Activated naive CD4-positive, alpha-beta T cell treated with anti-CD3 and anti-CD28 coated beads for 36 hours (primary cell): ENCODE results near the gene PHLPP1. TPM values are rescaled to one million over a fixed set of nuclear protein-coding genes. Genes with fewer than 3 reads are reported as not detected.

Experiments
- CTCF ChIA-PET: fragments of 350-600 bp; sonication (Branson Sonifier 250); formaldehyde crosslinking; loops from one replicate; lab custom pipeline; 2021; ENCODE audit warnings: antibody characterized with exemption; lab: Charles Lee
- DNase-seq: peaks from one replicate; pipeline ENCODE4 v3.0.0-alpha.2; 2020
- H3K27ac Mint-ChIP-seq: one replicate; pipeline ENCODE4 v1.8.0; 2021; ENCODE audit warnings: mild to moderate bottlenecking, mixed read lengths
- H3K27me3 Mint-ChIP-seq: one replicate; pipeline ENCODE4 v1.8.0; 2021; ENCODE audit warnings: low read depth, mixed read lengths
- H3K36me3 Mint-ChIP-seq: one replicate; pipeline ENCODE4 v1.8.0; 2021; ENCODE audit warnings: low read depth, mixed read lengths
- H3K4me1 Mint-ChIP-seq: one replicate; pipeline ENCODE4 v1.8.0; 2021; ENCODE audit warnings: low read depth, mixed read lengths
- H3K4me3 Mint-ChIP-seq: one replicate; pipeline ENCODE4 v1.8.0; 2021; ENCODE audit warnings: mild to moderate bottlenecking, moderate library complexity, mixed read lengths
- H3K9me3 Mint-ChIP-seq: one replicate; pipeline ENCODE4 v1.8.0; 2021; ENCODE audit warnings: mixed read lengths
- intact Hi-C: fragments of 100-400 bp; cut with micrococcal nuclease; formaldehyde crosslinking; loops from one replicate; pipeline ENCODE4 v1.15.1; 2023
- total RNA-seq, 2 experiments: library from RNA; stranded (reverse); gene quantifications; one replicate each; pipeline ENCODE4 v1.2.3, GENCODE V29; 2021

The PHLPP1 gene
- total RNA-seq, 2 experiments from 2014 or later = 6.5 to 7.2 TPM

GRCh38 chr18:62987859-62988258, 272.5 kb downstream of the PHLPP1 start:
- intact Hi-C loops = no loop called here
- no peaks in the 10 kb centered on the region for H3K9me3 Mint-ChIP-seq
- no peak for DNase-seq
- H3K4me3 Mint-ChIP-seq = no peak overlapping the region
- H3K27ac Mint-ChIP-seq = no peak overlapping the region
- no peaks in the 10 kb centered on the region for H3K4me1 Mint-ChIP-seq
- H3K36me3 Mint-ChIP-seq = no peaks in the 10 kb centered on the region
- H3K27me3 Mint-ChIP-seq = peaks cover 2% of the 10 kb centered on the region
- CTCF ChIA-PET = no interaction called here

- intact Hi-C loops = no loop called here
Measured at GRCh38 chr18:62988471-62988870, 273.1 kb downstream of the PHLPP1 start.

GRCh38 chr18:62989195-62989594, 273.9 kb downstream of the PHLPP1 start:
- CTCF ChIA-PET = no interaction called here
- H3K27ac Mint-ChIP-seq = no peak overlapping the region

More at GRCh38 chr18:62988471-62988870, 273.1 kb downstream of the PHLPP1 start:
- DNase-seq = no peak
- no peaks in the 10 kb centered on the region for H3K4me1 Mint-ChIP-seq
- peaks cover 2% of the 10 kb centered on the region for H3K27me3 Mint-ChIP-seq
- H3K9me3 Mint-ChIP-seq = no peaks in the 10 kb centered on the region
- no peak overlapping the region for H3K4me3 Mint-ChIP-seq
- no peak overlapping the region for H3K27ac Mint-ChIP-seq
- H3K36me3 Mint-ChIP-seq = no peaks in the 10 kb centered on the region
- CTCF ChIA-PET = no interaction called here

GRCh38 chr18:62990653-62991052, 275.3 kb downstream of the PHLPP1 start:
- Mint-ChIP-seq H3K4me3 (no peak overlapping the region), H3K27me3 (peaks cover 5% of the 10 kb centered on the region), H3K27ac (no peak overlapping the region), H3K9me3 (no peaks in the 10 kb centered on the region), H3K36me3 (no peaks in the 10 kb centered on the region), H3K4me1 (no peaks in the 10 kb centered on the region)
- DNase-seq = no peak
- CTCF ChIA-PET = no interaction called here
- intact Hi-C loops = no loop called here

More at GRCh38 chr18:62989195-62989594, 273.9 kb downstream of the PHLPP1 start:
- Mint-ChIP-seq H3K4me3 (no peak overlapping the region), H3K9me3 (no peaks in the 10 kb centered on the region), H3K27me3 (peaks cover 5% of the 10 kb centered on the region), H3K4me1 (no peaks in the 10 kb centered on the region), H3K36me3 (no peaks in the 10 kb centered on the region)
- intact Hi-C loops = no loop called here
- DNase-seq = no peak

GRCh38 chr18:62991389-62991788, 276.0 kb downstream of the PHLPP1 start:
- Mint-ChIP-seq H3K27ac (no peak overlapping the region), H3K9me3 (no peaks in the 10 kb centered on the region), H3K36me3 (no peaks in the 10 kb centered on the region), H3K27me3 (peaks cover 5% of the 10 kb centered on the region), H3K4me3 (no peak overlapping the region), H3K4me1 (no peaks in the 10 kb centered on the region)
- intact Hi-C loops = no loop called here
- CTCF ChIA-PET = no interaction called here
- no peak for DNase-seq

- Mint-ChIP-seq H3K4me3 (no peak overlapping the region), H3K4me1 (no peaks in the 10 kb centered on the region), H3K27me3 (peaks cover 5% of the 10 kb centered on the region), H3K36me3 (no peaks in the 10 kb centered on the region), H3K9me3 (no peaks in the 10 kb centered on the region), H3K27ac (no peak overlapping the region)
- intact Hi-C loops = no loop called here
- CTCF ChIA-PET = no interaction called here
- no peak for DNase-seq
Measured at GRCh38 chr18:62991959-62992358, 276.6 kb downstream of the PHLPP1 start.

- Mint-ChIP-seq H3K9me3 (no peaks in the 10 kb centered on the region), H3K4me3 (no peak overlapping the region), H3K27ac (no peak overlapping the region), H3K27me3 (peaks cover 5% of the 10 kb centered on the region), H3K36me3 (no peaks in the 10 kb centered on the region), H3K4me1 (no peaks in the 10 kb centered on the region)
- DNase-seq = no peak
- intact Hi-C loops = no loop called here
- CTCF ChIA-PET = interaction anchor here (0.7 kb wide), 1 partner anchor 539 kb away, joined by 3 read pairs; no protein-coding TSS in a partner anchor
Measured at GRCh38 chr18:62992877-62993365, 277.6 kb downstream of the PHLPP1 start.

- CTCF ChIA-PET = interaction anchor here (1.7 kb wide), 1 partner anchor 14 kb away, joined by 7 read pairs; no protein-coding TSS in a partner anchor
- no peak overlapping the region for H3K27ac Mint-ChIP-seq
- DNase-seq = no peak
- H3K4me3 Mint-ChIP-seq = no peak overlapping the region
- intact Hi-C loops = no loop called here
- H3K36me3 Mint-ChIP-seq = no peaks in the 10 kb centered on the region
- no peaks in the 10 kb centered on the region for H3K9me3 Mint-ChIP-seq
- H3K27me3 Mint-ChIP-seq = peaks cover 3% of the 10 kb centered on the region
- no peaks in the 10 kb centered on the region for H3K4me1 Mint-ChIP-seq
Measured at GRCh38 chr18:62996566-62996965, 281.2 kb downstream of the PHLPP1 start.

- H3K36me3 Mint-ChIP-seq = no peaks in the 10 kb centered on the region
- H3K27ac Mint-ChIP-seq = no peak overlapping the region
- CTCF ChIA-PET = interaction anchor here (1.7 kb wide), 1 partner anchor 14 kb away, joined by 7 read pairs; no protein-coding TSS in a partner anchor
- H3K4me1 Mint-ChIP-seq = no peaks in the 10 kb centered on the region
- no peak for DNase-seq
- H3K9me3 Mint-ChIP-seq = no peaks in the 10 kb centered on the region
- intact Hi-C loops = no loop called here
- H3K4me3 Mint-ChIP-seq = no peak overlapping the region
- H3K27me3 Mint-ChIP-seq = peaks cover 3% of the 10 kb centered on the region
Measured at GRCh38 chr18:62997076-62997475, 281.7 kb downstream of the PHLPP1 start.

- Mint-ChIP-seq H3K9me3 (no peaks in the 10 kb centered on the region), H3K27ac (no peak overlapping the region), H3K27me3 (peaks cover 3% of the 10 kb centered on the region), H3K4me3 (no peak overlapping the region), H3K36me3 (no peaks in the 10 kb centered on the region), H3K4me1 (no peaks in the 10 kb centered on the region)
- DNase-seq = no peak
- intact Hi-C loops = no loop called here
- CTCF ChIA-PET = interaction anchor here (0.9 to 1.2 kb wide), 3 partner anchors 16 to 441 kb away, joined by 3 to 8 read pairs (median 4); no protein-coding TSS in a partner anchor
Measured at GRCh38 chr18:62998443-62998842, 283.1 kb downstream of the PHLPP1 start.

GRCh38 chr18:62999392-62999791, 284.1 kb downstream of the PHLPP1 start:
- no peaks in the 10 kb centered on the region for H3K27me3 Mint-ChIP-seq
- CTCF ChIA-PET = interaction anchor here (0.6 to 1.4 kb wide), 5 partner anchors 17 to 440 kb away, joined by 3 to 4 read pairs (median 3); no protein-coding TSS in a partner anchor
- H3K4me3 Mint-ChIP-seq = no peak overlapping the region
- intact Hi-C loops = no loop called here
- no peaks in the 10 kb centered on the region for H3K9me3 Mint-ChIP-seq
- no peaks in the 10 kb centered on the region for H3K4me1 Mint-ChIP-seq
- DNase-seq = no peak
- H3K27ac Mint-ChIP-seq = no peak overlapping the region
- H3K36me3 Mint-ChIP-seq = no peaks in the 10 kb centered on the region

- Mint-ChIP-seq H3K27me3 (no peaks in the 10 kb centered on the region), H3K27ac (no peak overlapping the region), H3K4me1 (no peaks in the 10 kb centered on the region), H3K4me3 (no peak overlapping the region), H3K36me3 (no peaks in the 10 kb centered on the region), H3K9me3 (no peaks in the 10 kb centered on the region)
- CTCF ChIA-PET = interaction anchor here (0.5 to 1.4 kb wide), 5 partner anchors 17 to 418 kb away, joined by 3 to 4 read pairs (median 3); no protein-coding TSS in a partner anchor
- no peak for DNase-seq
- intact Hi-C loops = no loop called here
Measured at GRCh38 chr18:62999921-63000320, 284.6 kb downstream of the PHLPP1 start.

- CTCF ChIA-PET = interaction anchor here (0.5 to 1.4 kb wide), 2 partner anchors 322 to 417 kb away, joined by 3 read pairs; no protein-coding TSS in a partner anchor
- intact Hi-C loops = no loop called here
Measured at GRCh38 chr18:63000839-63001238, 285.5 kb downstream of the PHLPP1 start.

More at GRCh38 chr18:63000839-63001238, 285.5 kb downstream of the PHLPP1 start:
- Mint-ChIP-seq H3K36me3 (no peaks in the 10 kb centered on the region), H3K4me3 (no peak overlapping the region), H3K4me1 (no peaks in the 10 kb centered on the region), H3K27ac (no peak overlapping the region), H3K9me3 (no peaks in the 10 kb centered on the region), H3K27me3 (no peaks in the 10 kb centered on the region)
- no peak for DNase-seq
